Pancreas (tissue), 10 donors: ENCODE results near the gene RNF125. TPM values are rescaled to one million over a fixed set of nuclear protein-coding genes. Genes with fewer than 3 reads are reported as not detected.
"Not testable (repeated sequence)": the region's sequence is repeated elsewhere in the genome, so short reads cannot be mapped to it uniquely, and the experiment has no call there.

Experiments used
- ATAC-seq, 4 donors: fragments of 200-7000 bp; cut with Tn5 transposase; one replicate each; pipeline versions ENCODE4 v1.8.0 to v1.9.1; 2020; ENCODE audit warnings: mild to moderate bottlenecking in 4 of 4, moderate library complexity in 4 of 4
- DNase-seq, 6 donors: peaks; one replicate each; pipeline ENCODE4 v3.0.0-alpha.2; 2020
- FAIRE-seq: peaks from 2 replicates; lab custom pipeline; 2012; peaks lifted over from hg19 to GRCh38; lab: Jason Lieb, UNC
- H3K27ac ChIP-seq, 4 donors: fragments of 200-600 bp; sonication (generic); 1 replicate in 3 of 4; 2 replicates in 1 of 4; pipeline versions ENCODE4 v1.5.0 to v1.8.0; 2020
- H3K27me3 ChIP-seq, 4 donors: fragments of 200-600 bp; one replicate each; pipeline ENCODE4 v1.8.0; 2021
- H3K36me3 ChIP-seq, 3 donors: fragments of 200-600 bp; sonication (generic) in 1 of 3; one replicate each; pipeline versions ENCODE4 v1.5.0 to v1.8.0; 2020 to 2021
- H3K4me1 ChIP-seq, 3 donors: fragments of 200-600 bp; one replicate each; pipeline ENCODE4 v1.8.0; 2021
- H3K4me3 ChIP-seq, 4 donors: fragments of 200-600 bp; sonication (generic) in 2 of 4; one replicate each; pipeline versions ENCODE4 v1.5.0 to v1.8.0; 2020 to 2021
- H3K9me3 ChIP-seq, 4 donors: fragments of 200-600 bp; one replicate each; pipeline ENCODE4 v1.8.0; 2021
- CTCF ChIP-seq, 4 donors: fragments of 200-600 bp; sonication (generic) in 3 of 4; IDR thresholded peaks; one replicate each; pipeline versions ENCODE4 v1.5.0 to v1.8.0; 2021; ENCODE audit warnings: antibody characterized with exemption in 4 of 4
- whole genome bisulfite sequencing, 2 donors: extraction: QIAGEN DNeasy Blood & Tissue Kit; methylation state at CpG; one replicate each; pipeline ENCODE4 v1.1.7; 2013; 5-methylcytosine and 5-hydroxymethylcytosine counted together
- intact Hi-C, 3 donors: fragments of 100-400 bp; cut with DNase I; formaldehyde crosslinking; loops; one replicate each; pipeline versions ENCODE4 v1.11.1 to v1.14.2; 2022
- polyA plus RNA-seq, 2 donors: library from polyadenylated mRNA; stranded (reverse); fragments of 200-250 nt; gene quantifications; one replicate each; pipeline ENCODE4 v1.2.3, GENCODE V29; 2013
- total RNA-seq, 6 donors: library from RNA; stranded (reverse); fragmentation: NEBNext Ultra II Directional in 4 of 6; extraction: Animal tissue kit (Norgen Biotek cat#: 25700) in 4 of 6; gene quantifications; one replicate each; pipeline versions ENCODE4 v1.2.1 to v1.2.4, GENCODE V29; 2021 to 2023
- donor health status: healthy with polysubstance abuse.
- donor health status: DM: no; HTN: no; CAD: no; lungs with moderate emphysema.
- donor health status: DM: no; HTN: no; CAD: no.
- donor health status: control.
- donor health status: control.
- donor health status: Bipolar disorder and iron deficiency.
- donor health status: DM: yes; HTN: yes; CAD: no.
- donor health status: DM: no; HTN: no; CAD: no.
- donor health status: DM: no; HTN: no; CAD: no.
- donor health status: DM: yes; HTN: yes; CAD: no.

Gene RNF125
- total and polyA plus RNA-seq, 8 donors: 0.92 to 3.5 (median 2.1) TPM

DNA sequence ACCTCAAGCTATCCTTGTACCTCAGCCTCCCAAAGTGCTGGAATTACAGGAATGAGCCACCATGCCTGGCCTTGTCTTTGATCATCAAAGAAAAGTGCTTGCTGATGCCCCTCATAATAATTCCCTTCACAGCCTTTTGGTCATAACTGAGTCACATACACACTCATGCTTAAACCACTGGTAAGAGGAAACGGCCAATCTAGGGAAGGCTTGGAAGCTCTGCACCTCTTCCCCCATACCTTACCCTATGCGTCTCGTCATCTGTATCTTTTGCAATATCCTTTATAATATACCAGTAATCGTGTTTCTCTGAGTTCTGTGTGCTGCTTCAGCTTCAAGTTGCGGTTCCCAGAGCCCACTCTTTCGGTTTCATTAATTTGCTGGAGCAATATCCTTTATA, 68.3 kb downstream of the RNF125 start:
- Histone ChIP-seq H3K27me3 (no peaks in the 10 kb centered on the region), H3K4me3 (no peak overlapping the region), H3K27ac (no peak overlapping the region), H3K4me1 (peaks cover 3 to 10% (median 7%) of the 10 kb centered on the region in 3 donors), H3K36me3 (no peaks in the 10 kb centered on the region), H3K9me3 (no peaks in the 10 kb centered on the region)
- ATAC-seq: no peak
- 82 to 86% methylated on average over 6 of the region's 6 CpGs for WGBS, 2 donors
- no peak for DNase-seq
- intact Hi-C loops: no loop called here
- no peak for TF ChIP-seq CTCF (IDR thresholded peaks at IDR 0.05)
- no peak for FAIRE-seq

- H3K27me3 ChIP-seq, H3K27ac ChIP-seq, FAIRE-seq, H3K4me3 ChIP-seq, DNase-seq, intact Hi-C loops, H3K36me3 ChIP-seq, ATAC-seq, H3K9me3 ChIP-seq: not testable (repeated sequence)
- WGBS, 2 donors: 93 to 95% methylated on average over 16 of the region's 16 CpGs
- peaks cover 13 to 26% (median 17%) of the 10 kb centered on the region in 3 donors for H3K4me1 ChIP-seq
These were observed 72.2 kb downstream of the RNF125 start for GRCh38 chr18:32090831-32091230.

- Histone ChIP-seq H3K36me3 (no peaks in the 10 kb centered on the region), H3K4me1 (peaks cover 13 to 30% (median 17%) of the 10 kb centered on the region in 3 donors), H3K9me3 (no peaks in the 10 kb centered on the region), H3K27me3 (no peaks in the 10 kb centered on the region), H3K27ac (peak overlapping the region; percentile 99 to 100 (median 100)), H3K4me3 (peak overlapping the region; percentile 42 to 94 (median 80))
- WGBS, 2 donors: 30 to 32% methylated on average over 7 of the region's 7 CpGs
- ATAC-seq: no peak
- intact Hi-C loops: no loop called here
- no peak for DNase-seq
- no peak for TF ChIP-seq CTCF (IDR thresholded peaks at IDR 0.05)
- FAIRE-seq: peak; percentile 29
These were observed 72.7 kb downstream of the RNF125 start for GRCh38 chr18:32091325-32091723.

DNA sequence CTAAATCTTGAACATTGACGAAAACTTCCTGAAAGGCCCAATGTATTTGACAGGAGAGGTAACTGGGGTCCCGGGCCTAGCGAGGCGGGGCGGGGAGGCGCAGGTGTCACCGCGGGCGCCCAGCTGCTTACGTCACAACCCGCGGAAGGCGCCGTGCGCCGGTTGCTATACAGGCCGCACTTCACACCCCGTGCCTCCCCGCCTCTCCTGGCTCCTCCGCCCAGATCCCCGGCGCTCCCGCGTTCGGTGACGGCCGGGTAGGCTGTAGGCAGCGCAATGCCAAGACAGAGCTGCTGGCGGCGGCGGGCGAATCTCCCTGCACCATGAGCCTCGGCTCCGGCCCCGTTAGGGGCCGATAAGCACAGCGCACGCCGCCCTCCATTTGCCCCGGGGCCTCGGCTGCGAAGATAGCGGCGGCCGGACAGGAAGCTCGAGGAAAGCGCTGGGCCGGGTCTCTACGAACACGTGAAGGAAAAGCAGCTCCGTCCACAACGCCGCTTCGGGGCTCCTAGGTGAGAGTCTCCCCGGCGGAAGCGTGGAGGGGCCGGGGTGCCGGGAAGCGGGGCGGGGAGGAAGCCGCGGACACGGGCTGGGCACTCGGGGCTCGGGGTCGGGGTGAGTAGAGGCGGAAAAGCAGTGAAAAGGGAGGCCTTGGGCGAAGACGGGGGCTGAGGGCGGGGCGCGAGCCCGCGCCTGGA, 73.2 kb downstream of the RNF125 start, which contains the start of gene RNF138:
Gene RNF138 (plus strand): TSS at position 151 of the 698 bp plus-strand sequence. CDS start 903 bp downstream, outside the sequence.
- Histone ChIP-seq H3K27ac (peak within 1 kb of the TSS; percentile 99 to 100 (median 100)), H3K4me1 (peaks cover 13 to 35% (median 17%) of the 10 kb centered on the region in 3 donors), H3K9me3 (no peaks in the 10 kb centered on the region), H3K4me3 (peak within 1 kb of the TSS; percentile 68 to 94 (median 80)), H3K27me3 (no peaks in the 10 kb centered on the region), H3K36me3 (no peaks in the 10 kb centered on the region)
- no peak for TF ChIP-seq CTCF (IDR thresholded peaks at IDR 0.05)
- DNase-seq (peak; percentile 84 to 93 (median 89)), FAIRE-seq (no peak), ATAC-seq (peak; percentile 68 to 85 (median 75))
- WGBS, 2 donors: 0 to 1% methylated on average over 67 to 75 of the region's 75 CpGs
- intact Hi-C loops: no loop called here

DNA sequence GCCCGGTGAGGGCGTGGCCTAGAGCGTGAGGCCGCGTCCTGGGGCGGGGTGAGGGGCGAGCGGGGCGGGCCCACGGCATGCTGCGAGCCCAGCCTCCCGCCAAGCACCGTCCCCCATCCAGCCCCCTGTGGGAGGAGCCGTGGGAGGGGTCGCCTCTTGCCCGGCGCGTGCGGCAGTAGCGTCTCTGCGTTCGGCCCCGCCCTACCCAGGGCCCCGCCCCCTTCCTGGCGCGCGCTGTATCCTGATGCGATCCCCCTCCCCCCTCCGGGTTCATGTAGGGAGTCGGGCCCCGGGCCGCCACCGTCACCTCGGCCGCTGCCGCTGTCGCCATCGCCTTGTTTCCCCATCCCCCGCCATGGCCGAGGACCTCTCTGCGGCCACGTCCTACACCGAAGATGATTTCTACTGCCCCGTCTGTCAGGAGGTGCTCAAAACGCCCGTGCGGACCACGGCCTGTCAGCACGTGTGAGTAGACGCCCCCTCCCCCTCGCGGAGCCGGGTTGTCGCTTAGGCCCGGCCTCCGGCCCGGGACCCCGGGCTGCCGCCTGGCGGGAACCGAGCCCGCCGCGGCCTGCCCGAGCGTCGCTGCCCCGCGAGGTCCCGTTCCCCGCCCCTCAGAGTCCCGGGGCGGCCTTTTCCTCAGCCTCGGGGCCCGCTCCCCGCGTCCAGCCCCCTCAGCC, 73.9 kb downstream of the RNF125 start:
- peaks cover 13 to 35% (median 17%) of the 10 kb centered on the region in 3 donors for H3K4me1 ChIP-seq
- DNase-seq: peak; percentile 99 to 100 (median 99)
- H3K4me3 ChIP-seq: peak overlapping the region; percentile 68 to 94 (median 80)
- no peak for TF ChIP-seq CTCF (IDR thresholded peaks at IDR 0.05)
- 0 to 1% methylated on average over 43 to 77 of the region's 77 CpGs for WGBS, 2 donors
- H3K27me3 ChIP-seq: no peaks in the 10 kb centered on the region
- no peaks in the 10 kb centered on the region for H3K9me3 ChIP-seq
- peak overlapping the region; percentile 99 to 100 (median 100) for H3K27ac ChIP-seq
- H3K36me3 ChIP-seq: no peaks in the 10 kb centered on the region
- FAIRE-seq: no peak
- ATAC-seq: peak; percentile 94 to 97 (median 94)
- intact Hi-C loops: no loop called here
